ENCODE data around the gene HMX2.
"Not testable (repeated sequence)": the region's sequence is repeated elsewhere in the genome, so short reads cannot be mapped to it uniquely, and the experiment has no call there.

DNA sequence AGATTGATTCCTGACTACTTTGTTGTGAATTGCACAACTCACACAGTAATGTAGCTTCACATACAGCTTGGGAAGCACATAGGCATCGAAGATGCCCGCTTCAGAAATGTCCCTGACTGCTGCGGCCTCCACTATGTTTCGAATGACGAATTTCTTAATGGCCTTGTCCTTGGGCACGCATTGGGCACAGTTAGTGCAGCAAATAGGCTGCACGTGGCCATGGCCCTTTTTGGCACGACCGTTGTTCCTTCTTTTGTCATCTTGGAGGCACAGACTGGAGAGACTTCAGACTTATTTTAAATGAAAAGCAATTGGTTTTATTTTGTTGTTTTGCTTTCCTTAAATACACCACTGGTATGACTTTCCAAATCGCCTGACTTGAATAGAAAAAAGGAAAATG, 23.7 kb downstream of the HMX2 start:
- TF ChIP-seq, protein P1, sequence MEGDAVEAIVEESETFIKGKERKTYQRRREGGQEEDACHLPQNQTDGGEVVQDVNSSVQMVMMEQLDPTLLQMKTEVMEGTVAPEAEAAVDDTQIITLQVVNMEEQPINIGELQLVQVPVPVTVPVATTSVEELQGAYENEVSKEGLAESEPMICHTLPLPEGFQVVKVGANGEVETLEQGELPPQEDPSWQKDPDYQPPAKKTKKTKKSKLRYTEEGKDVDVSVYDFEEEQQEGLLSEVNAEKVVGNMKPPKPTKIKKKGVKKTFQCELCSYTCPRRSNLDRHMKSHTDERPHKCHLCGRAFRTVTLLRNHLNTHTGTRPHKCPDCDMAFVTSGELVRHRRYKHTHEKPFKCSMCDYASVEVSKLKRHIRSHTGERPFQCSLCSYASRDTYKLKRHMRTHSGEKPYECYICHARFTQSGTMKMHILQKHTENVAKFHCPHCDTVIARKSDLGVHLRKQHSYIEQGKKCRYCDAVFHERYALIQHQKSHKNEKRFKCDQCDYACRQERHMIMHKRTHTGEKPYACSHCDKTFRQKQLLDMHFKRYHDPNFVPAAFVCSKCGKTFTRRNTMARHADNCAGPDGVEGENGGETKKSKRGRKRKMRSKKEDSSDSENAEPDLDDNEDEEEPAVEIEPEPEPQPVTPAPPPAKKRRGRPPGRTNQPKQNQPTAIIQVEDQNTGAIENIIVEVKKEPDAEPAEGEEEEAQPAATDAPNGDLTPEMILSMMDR (conservative IDR thresholded peaks at IDR 0.05) = not testable (repeated sequence)
- not testable (repeated sequence) for TF ChIP-seq ZFX (IDR thresholded peaks at IDR 0.05)

All from C4-2B (cell line).